HG02943 (cell line): ENCODE measurements around the gene BTN1A1.

Experiments
- ATAC-seq: cut with Tn5 transposase; IDR thresholded peaks from one replicate; pipeline ENCODE4 v1.9.1; 2021; ENCODE audit warnings: mild to moderate bottlenecking, low read depth, moderate library complexity; ENCODE audit not compliant: unreplicated experiment

Gene BTN1A1

DNA sequence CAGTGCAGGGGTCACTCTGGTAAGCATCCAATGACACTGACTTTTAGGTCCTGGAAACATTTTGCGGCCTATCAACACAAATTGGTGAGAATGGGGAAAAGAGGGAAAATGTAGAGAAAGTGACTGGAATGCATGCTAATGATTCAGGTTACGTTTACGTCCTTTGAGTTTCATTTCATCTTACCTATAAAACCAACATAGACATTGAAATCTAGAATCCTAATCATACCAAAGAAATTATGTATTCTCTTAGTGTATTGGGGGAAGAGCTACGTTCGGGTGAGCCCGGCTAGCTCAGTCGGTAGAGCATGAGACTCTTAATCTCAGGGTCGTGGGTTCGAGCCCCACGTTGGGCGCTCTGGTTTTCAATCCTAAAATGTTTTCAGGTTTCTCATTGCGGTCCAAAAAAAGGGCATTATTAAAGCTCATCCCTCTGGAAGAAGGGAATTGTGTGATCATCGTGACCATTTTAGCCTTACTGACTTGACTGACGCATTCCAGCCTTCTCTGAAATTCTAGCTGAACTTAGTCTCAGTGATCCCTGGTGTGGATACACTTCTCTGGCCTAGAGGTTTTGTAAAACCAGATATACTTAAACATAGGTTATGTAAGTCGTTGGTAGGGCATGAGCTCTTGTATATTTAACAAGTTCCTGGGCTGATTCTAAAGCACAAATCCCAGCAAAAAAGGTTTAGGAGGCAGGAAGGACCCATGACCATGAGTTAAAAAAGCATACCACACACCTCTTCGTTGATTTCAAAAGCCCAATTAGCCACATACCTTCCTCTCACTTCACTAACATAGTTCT lies 56.4 kb downstream of the BTN1A1 start:
- no peak for ATAC-seq
